ENCODE measurements around the gene AMOTL1.

GRCh38 chr11:94792451-94792850 lies 24.3 kb downstream of the AMOTL1 start:
- TF ChIP-seq FOXM1 (IDR thresholded peaks at IDR 0.05; ENCODE audit: borderline replicate concordance) = no peak
- TF ChIP-seq SP1 (IDR thresholded peaks at IDR 0.05) = no peak
- TF ChIP-seq SUZ12 (IDR thresholded peaks at IDR 0.05) = no peak
- TF ChIP-seq, protein P1, sequence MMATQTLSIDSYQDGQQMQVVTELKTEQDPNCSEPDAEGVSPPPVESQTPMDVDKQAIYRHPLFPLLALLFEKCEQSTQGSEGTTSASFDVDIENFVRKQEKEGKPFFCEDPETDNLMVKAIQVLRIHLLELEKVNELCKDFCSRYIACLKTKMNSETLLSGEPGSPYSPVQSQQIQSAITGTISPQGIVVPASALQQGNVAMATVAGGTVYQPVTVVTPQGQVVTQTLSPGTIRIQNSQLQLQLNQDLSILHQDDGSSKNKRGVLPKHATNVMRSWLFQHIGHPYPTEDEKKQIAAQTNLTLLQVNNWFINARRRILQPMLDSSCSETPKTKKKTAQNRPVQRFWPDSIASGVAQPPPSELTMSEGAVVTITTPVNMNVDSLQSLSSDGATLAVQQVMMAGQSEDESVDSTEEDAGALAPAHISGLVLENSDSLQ (IDR thresholded peaks at IDR 0.05) = no peak
